Stimulated activated CD8-positive, alpha-beta memory T cell treated with anti-CD3 and anti-CD28 coated beads, Interleukin-12 subunit alpha, Interleukin-12 subunit beta, amount 100 ng/mL, for 24 hours (primary cell): ENCODE data around the gene SEC31A.

Source experiments
- DNase-seq: peaks from one replicate; pipeline ENCODE4 v3.0.0-alpha.2; 2020; ENCODE audit errors: extremely low read depth

Gene SEC31A

DNA sequence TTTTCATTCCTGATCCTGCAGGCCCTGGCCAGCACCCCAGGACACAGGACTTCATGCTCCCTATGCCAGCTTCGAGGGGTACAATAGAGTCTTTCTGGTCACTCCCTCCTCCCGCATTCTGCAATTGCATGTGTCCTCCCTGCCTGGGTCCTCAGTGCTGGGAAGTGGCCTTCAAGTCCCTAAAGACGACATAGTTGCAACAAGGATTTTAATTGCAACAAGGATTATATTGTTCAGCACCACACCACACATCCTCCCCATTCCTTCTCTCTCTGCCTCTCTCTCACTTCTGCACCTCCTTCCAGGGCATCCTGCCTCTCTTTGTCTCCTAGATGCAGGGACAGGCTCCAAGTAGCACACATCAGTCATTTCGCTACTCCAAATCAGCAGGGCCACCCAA is 117.9 kb downstream of the SEC31A start:
- no peak for DNase-seq

DNA sequence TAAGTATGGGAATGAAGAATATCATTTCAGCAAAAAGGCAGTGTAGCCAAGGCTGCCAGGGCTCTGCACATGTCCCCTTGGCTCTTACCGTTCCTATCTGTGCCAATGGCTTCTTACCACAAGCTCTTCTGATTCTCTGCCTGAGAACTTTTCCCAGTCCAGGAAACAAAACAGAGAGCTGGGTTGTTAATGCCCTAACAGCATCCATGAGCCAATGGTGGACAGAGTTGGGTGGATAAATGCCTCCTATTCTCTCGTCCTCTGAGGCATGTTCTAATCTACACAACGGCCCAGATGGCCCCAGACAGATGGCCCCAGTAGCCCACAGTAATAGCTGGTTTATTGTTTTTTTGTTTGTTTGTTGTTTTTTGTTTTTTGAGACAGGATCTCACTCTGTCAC is 120.3 kb downstream of the SEC31A start:
- DNase-seq: no peak
